ENCODE measurements around the gene PHF5A.

GRCh38 chr22:41459431-41459830 is 9.1 kb downstream of the PHF5A start:
- TF ChIP-seq CTCF (conservative IDR thresholded peaks at IDR 0.05) (no peak), EZH2 (IDR thresholded peaks at IDR 0.05; ENCODE audit: low read depth) (no peak)

All from PC-9 (cell line).